ENCODE results near the gene SNUPN. TPM values are rescaled to one million over a fixed set of nuclear protein-coding genes. Genes with fewer than 3 reads are reported as not detected.

Gene SNUPN
- total RNA-seq, 1 experiment from 2014 or later, result 28.9 TPM

DNA sequence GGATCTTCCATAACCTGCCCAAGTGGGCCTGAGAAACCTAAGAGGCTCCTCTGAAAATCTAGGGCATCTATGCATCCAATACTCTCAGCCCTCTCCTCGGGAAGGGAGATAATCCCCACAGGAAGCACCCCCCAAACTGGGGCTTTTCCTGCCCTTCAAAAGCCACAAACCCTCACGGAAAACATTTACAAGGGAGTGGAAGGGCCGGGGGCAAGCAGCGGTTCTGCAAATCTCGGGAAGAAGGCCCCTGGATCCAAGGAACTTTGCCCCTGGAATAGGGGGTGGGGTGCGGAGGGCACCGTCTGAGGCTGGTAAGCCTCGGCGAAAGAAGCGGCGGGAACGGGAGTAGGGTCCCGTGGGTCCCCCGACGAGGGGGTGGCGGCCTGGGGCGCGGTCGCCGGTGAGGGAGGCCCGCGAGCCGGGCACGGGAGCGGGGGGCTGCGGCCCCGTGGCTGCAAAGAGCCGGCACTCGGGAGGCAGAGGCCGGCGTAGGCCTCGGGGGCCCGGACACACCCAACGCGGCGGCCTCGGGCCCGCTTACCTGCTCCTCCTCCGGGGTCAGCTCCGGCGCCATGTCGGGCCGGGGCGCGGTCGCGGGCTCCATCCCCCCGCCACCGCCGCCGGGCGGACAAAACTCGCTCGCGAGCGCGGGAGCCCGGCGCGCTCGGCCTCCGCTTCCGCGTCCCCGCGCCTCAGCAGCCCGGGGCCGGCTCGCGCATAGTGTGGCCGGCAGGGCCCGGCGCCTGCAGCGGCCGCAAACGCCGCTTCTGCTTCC, 47.2 kb downstream of the SNUPN start:
- no peaks in the 10 kb centered on the region for H3K36me3 Mint-ChIP-seq (ENCODE audit: insufficient read depth, unreplicated experiment)
- TF ChIP-seq, protein P1, sequence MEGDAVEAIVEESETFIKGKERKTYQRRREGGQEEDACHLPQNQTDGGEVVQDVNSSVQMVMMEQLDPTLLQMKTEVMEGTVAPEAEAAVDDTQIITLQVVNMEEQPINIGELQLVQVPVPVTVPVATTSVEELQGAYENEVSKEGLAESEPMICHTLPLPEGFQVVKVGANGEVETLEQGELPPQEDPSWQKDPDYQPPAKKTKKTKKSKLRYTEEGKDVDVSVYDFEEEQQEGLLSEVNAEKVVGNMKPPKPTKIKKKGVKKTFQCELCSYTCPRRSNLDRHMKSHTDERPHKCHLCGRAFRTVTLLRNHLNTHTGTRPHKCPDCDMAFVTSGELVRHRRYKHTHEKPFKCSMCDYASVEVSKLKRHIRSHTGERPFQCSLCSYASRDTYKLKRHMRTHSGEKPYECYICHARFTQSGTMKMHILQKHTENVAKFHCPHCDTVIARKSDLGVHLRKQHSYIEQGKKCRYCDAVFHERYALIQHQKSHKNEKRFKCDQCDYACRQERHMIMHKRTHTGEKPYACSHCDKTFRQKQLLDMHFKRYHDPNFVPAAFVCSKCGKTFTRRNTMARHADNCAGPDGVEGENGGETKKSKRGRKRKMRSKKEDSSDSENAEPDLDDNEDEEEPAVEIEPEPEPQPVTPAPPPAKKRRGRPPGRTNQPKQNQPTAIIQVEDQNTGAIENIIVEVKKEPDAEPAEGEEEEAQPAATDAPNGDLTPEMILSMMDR (IDR thresholded peaks at IDR 0.05; ENCODE audit: unreplicated experiment), result no peak
- H3K27ac Mint-ChIP-seq (ENCODE audit: low read depth, unreplicated experiment), result peak overlapping the region; percentile 97
- intact Hi-C loops (cut with micrococcal nuclease), result loop anchor here (2.0 to 10.0 kb wide), 6 partner anchors 42 to 211 kb away; partner anchors contain the start of genes IMP3, MAN2C1, SIN3A and SNX33
- ChIA-PET POLR2A (interaction anchor here (0.6 to 2.8 kb wide), 24 partner anchors 9 to 211 kb away, joined by 3 to 92 read pairs (median 5); partner anchors contain the start of genes IMP3, SIN3A, SNUPN and SNX33), CTCF (interaction anchor here (0.7 to 1.7 kb wide), 10 partner anchors 15 to 156 kb away, joined by 3 to 7 read pairs (median 4); no protein-coding TSS in a partner anchor)
- peak overlapping the region; percentile 95 for H3K4me3 Mint-ChIP-seq (ENCODE audit: unreplicated experiment)
- peaks cover 16% of the 10 kb centered on the region for H3K4me1 Mint-ChIP-seq (ENCODE audit: insufficient read depth, unreplicated experiment)
- peak; percentile 18 for DNase-seq (ENCODE audit: unreplicated experiment)
- no peaks in the 10 kb centered on the region for H3K27me3 Mint-ChIP-seq (ENCODE audit: insufficient read depth, unreplicated experiment)
- H3K9me3 Mint-ChIP-seq (ENCODE audit: unreplicated experiment), result no peaks in the 10 kb centered on the region
- BruUV-seq (replicated peaks), result no TSS peak

DNA sequence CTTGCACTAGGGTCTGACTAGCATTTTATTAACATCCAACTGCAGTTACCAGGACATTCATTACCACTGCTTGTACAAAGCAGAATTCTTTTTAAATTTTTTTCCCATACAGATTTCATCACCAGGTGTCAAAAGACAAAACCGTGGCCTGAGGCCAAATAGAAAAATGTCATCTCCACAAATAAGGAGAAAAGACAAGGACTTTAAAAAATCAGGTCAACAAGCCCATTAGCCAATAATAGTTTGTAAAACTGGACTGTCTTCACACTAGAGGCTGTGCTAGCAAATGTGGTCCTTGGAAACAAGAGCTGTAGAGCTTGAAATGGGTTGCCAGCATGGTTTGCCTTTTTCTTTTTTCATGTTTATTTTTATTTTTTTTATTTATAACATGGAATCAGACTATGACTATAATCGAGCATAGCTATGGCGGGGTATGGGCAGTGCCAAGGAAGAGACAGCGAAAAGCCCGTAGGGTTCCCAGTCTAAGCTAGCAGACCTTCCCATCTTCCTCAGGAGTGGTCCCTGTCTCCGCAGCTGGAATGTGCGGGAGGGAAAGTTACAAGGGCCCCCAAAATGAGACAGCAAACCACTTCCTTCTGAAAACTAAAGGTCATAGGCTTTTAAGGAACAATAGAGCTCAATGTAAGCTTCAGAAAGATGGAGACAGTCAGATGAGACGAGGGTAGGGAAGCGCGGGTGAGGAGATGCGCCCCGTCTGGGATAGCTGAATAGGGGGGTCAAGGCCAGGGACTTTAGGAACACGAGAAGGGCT, 47.9 kb downstream of the SNUPN start:
- DNase-seq (ENCODE audit: unreplicated experiment), result peak; percentile 42
- CTCF ChIA-PET, result interaction anchor here (0.7 to 1.7 kb wide), 7 partner anchors 14 to 209 kb away, joined by 3 to 7 read pairs (median 3); partner anchors contain the start of gene MAN2C1
- intact Hi-C loops (cut with micrococcal nuclease), result loop anchor here (2.0 to 10.0 kb wide), 6 partner anchors 43 to 210 kb away; partner anchors contain the start of genes IMP3, MAN2C1, SIN3A and SNX33
- peak overlapping the region; percentile 97 for H3K27ac Mint-ChIP-seq (ENCODE audit: low read depth, unreplicated experiment)
- TF ChIP-seq, protein P1 (IDR thresholded peaks at IDR 0.05; ENCODE audit: unreplicated experiment), result no peak
- H3K27me3 Mint-ChIP-seq (ENCODE audit: insufficient read depth, unreplicated experiment), result no peaks in the 10 kb centered on the region
- H3K36me3 Mint-ChIP-seq (ENCODE audit: insufficient read depth, unreplicated experiment), result no peaks in the 10 kb centered on the region
- H3K4me1 Mint-ChIP-seq (ENCODE audit: insufficient read depth, unreplicated experiment), result peaks cover 21% of the 10 kb centered on the region
- H3K4me3 Mint-ChIP-seq (ENCODE audit: unreplicated experiment), result peak overlapping the region; percentile 95
- H3K9me3 Mint-ChIP-seq (ENCODE audit: unreplicated experiment), result no peaks in the 10 kb centered on the region
- POLR2A ChIA-PET, result interaction anchor here (0.6 to 2.8 kb wide), 16 partner anchors 9 to 210 kb away, joined by 3 to 92 read pairs (median 6); partner anchors contain the start of genes IMP3, SIN3A, SNUPN and SNX33
- BruUV-seq (replicated peaks), result TSS peak; percentile 45

DNA sequence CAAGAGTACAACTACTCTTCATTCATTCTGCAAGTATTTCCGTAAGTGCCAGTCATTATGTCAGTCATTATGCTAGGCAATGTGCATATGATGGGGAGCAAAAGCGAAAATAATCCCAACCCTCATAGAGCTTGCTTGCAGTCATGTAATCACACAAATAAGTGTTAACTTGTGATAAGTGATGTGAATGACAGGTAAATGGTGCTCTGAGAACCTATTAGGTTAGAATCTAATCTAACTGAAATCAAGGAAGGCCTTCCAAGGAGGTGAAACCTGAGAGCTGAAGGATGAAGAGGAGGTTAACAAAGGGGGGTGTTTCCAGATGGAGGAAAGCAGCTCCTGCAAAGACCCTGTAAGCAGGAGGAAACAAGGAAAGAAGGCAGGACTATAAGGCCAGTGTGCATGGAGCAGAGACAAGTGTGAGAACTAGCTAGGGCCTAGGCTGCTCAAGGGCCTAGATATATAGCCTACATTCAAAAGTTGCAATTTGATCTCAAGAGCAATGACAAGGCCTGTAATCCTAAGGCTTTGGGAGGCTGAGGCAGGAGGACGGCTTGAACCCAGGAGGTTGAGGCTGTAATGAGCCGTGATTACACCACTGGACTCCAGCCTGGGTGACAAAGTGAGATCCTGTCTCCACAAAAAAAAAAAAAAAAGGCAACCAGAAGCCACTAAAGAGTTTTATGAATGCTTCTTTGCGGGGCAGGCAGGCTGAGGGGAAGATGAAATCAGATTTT, 51.7 kb downstream of the SNUPN start:
- no peak for DNase-seq (ENCODE audit: unreplicated experiment)
- Mint-ChIP-seq H3K9me3 (ENCODE audit: unreplicated experiment) (no peaks in the 10 kb centered on the region), H3K36me3 (ENCODE audit: insufficient read depth, unreplicated experiment) (no peaks in the 10 kb centered on the region), H3K4me1 (ENCODE audit: insufficient read depth, unreplicated experiment) (peaks cover 21% of the 10 kb centered on the region), H3K27ac (ENCODE audit: low read depth, unreplicated experiment) (peak overlapping the region; percentile 25), H3K4me3 (ENCODE audit: unreplicated experiment) (no peak overlapping the region), H3K27me3 (ENCODE audit: insufficient read depth, unreplicated experiment) (no peaks in the 10 kb centered on the region)
- CTCF ChIA-PET, result interaction anchor here (0.7 to 2.9 kb wide), 2 partner anchors 65 to 545 kb away, joined by 3 to 9 read pairs; no protein-coding TSS in a partner anchor
- intact Hi-C loops (cut with micrococcal nuclease), result loop anchor here (10.0 kb wide), 2 partner anchors 59 to 71 kb away; partner anchors contain the start of genes IMP3 and SNX33
- TF ChIP-seq, protein P1 (IDR thresholded peaks at IDR 0.05; ENCODE audit: unreplicated experiment), result no peak
- POLR2A ChIA-PET, result interaction anchor here (0.6 to 1.4 kb wide), 5 partner anchors 8 to 122 kb away, joined by 3 to 5 read pairs (median 3); partner anchors contain the start of gene IMP3
- BruUV-seq (replicated peaks), result no TSS peak

Measured in MCF 10A (cell line).